Islet precursor cell (in vitro differentiated cells): ENCODE results near the gene CARMIL1.

Source experiments
- DNase-seq: peaks from one replicate; pipeline ENCODE4 v3.0.0-alpha.2; 2018

The CARMIL1 gene

DNA sequence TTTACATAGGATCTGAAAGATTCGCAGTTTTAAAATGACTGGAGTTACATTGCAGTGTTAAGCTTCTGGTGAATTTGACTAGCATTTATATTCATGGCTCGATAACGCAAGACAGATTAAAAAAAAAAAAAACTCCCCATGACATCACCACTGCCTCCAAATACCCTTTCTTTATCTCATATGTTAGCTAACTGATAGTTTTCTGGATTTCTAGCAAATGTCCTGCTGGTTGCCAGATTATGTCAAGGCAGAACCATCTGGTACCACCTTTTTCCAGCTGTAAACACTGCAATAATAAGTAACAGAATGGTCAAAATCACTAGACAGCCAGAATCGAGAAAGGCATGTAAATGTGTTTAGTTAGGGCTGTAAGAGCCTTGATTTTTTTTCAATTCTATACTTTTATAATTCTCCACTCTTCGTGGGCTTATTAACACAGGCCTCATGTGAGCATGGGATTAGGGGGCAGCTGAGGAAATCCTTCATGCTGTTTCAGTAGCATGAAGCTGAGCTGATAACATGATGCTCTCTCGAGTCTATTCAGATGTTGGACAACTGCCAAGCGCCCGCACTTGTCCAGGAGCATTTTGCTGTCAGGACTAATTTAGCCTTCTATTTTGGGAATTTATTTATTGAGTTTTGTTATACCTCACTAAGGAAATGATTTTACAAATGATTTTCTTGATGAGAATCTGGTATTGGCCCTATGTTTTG, 206.8 kb downstream of the CARMIL1 start:
- DNase-seq: no peak

DNA sequence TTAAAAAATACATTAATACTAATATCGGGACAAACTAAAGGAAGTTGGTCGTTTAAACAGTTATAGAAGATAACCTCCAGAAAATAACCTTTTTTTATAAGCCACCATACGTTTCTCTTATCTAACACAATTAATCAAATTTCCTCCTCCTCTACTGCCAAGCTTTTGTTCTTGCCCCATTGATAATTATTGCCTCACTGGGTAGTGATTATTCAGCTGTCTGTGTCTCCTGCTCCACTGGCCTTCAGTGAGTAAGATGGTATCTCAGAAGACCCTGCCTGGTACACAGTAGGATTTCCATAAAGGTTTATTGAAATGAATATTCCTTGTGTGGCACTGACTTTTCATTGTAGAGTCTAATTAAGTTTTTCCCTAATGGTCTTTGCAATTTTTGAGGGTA, 207.4 kb downstream of the CARMIL1 start:
- no peak for DNase-seq

DNA sequence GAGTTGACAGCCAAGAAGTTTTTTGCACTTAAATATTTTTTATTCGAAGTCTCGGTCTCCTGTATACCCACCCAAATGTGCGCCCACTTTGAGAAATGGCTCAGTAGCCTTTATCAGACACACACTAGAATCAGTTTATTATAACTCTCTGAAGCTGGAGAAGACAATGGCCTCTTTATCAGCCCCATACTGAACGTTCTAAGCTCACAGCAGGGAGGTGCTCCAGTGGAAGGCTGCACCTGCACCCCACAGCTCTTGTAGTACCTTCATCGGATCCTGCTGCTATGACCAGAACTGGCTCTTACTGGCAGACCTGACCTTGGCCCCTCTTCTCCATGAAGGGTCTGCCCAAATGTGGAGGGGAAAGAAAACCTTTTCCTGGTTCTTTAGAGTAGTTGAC, 207.8 kb downstream of the CARMIL1 start:
- no peak for DNase-seq

DNA sequence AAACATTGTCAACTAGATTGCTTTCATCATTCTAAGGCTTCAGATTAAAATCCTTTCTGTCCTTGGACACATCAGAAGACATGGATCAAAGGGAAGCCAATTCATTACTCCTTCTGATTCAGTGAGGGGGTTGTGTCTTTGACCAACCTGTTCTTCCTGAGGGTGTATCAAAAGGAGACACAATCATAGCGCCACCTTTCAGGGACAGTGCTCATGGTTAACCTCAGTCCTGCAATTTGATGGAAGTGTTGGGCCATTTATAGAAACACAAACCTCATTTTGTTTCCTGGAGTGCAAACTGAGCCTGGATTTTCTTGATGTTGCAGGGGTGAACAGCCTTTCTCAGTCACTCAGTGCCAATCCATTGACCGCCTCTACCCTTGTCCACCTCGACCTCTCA, 209.0 kb downstream of the CARMIL1 start:
- no peak for DNase-seq

- no peak for DNase-seq
Observed at GRCh38 chr6:25489399-25489798, 210.2 kb downstream of the CARMIL1 start.

DNA sequence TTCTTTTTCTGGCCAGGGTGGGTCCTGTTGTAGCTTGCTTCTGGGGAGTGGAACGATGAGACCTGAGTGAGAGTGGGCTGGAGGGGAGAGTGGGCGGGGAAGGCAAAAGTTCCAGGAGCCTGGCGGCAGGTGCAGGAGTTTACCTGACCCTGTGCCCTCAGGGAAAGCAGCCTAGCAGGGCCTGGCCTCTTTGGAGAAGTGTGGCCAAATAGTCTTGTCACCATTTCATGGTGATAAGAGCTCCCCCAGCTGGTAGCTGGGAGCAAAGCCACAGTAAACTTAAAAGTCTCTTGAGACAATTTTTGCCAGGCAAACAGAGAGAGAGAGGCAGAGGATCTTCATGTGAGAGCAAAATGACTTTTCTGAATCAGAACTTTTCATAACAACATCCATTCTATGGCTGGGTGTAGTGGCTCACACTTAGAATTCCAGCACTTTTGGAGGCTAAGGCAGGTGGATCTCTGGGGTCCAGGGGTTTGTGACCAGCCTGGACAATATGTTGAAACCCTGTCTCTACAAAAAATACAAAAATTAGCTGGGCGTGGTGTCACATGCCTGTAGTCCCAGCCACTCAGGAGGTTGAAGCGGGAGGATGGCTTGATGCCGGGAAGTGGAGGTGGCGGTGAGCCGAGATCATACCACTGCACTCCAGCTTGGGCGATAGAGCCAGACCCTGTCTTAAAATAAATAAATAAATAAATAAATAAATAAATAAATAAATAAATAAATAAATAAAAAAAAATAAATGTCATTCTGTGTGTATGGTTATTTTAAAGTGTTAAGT, 211.0 kb downstream of the CARMIL1 start:
- peak; percentile 95 for DNase-seq

DNA sequence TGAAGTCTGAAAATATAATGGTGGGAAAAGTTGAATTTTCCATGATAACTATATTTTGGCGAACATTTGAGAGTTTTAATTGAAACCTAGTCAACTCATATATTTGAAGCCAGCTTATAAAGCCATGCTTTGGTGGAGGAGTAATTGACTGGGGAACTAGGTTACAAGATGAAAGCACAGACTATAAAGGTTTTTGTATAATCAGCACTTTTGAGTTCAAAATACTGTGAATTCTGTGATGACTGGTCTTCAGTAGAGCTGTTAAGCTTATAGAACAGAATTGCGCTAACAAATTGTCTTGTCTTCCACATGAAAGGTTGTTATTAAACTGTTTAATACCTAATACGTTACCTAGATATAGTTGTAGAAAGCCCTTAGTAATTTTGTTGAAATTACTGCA, 213.8 kb downstream of the CARMIL1 start:
- no peak for DNase-seq

DNA sequence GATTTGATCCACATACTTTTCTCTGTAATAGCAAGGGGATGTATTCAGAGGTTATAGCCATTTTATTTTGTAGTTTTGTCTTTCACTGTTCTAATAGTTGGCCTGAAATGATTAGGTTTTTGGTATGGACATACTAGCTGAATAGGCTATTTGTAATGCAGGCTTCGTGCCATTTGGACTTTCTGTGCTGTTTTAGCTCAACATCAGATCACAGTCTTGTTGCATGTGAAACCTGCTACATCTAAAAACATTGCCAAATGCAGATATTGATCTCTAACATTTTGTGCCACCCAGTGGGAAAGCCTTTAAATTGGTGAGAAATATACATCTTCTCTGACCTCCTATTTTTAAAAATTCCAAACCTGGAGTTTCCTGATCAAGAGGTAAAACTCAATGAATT, 215.3 kb downstream of the CARMIL1 start:
- no peak for DNase-seq

GRCh38 chr6:25497383-25498040, 218.3 kb downstream of the CARMIL1 start:
- DNase-seq: no peak

GRCh38 chr6:25498505-25498904, 219.3 kb downstream of the CARMIL1 start:
- no peak for DNase-seq

- peak; percentile 72 for DNase-seq
Observed at GRCh38 chr6:25499615-25500235, 220.6 kb downstream of the CARMIL1 start.

GRCh38 chr6:25503686-25504085, 224.5 kb downstream of the CARMIL1 start:
- peak; percentile 77 for DNase-seq

- peak; percentile 83 for DNase-seq
Observed at GRCh38 chr6:25504661-25505060, 225.5 kb downstream of the CARMIL1 start.

DNA sequence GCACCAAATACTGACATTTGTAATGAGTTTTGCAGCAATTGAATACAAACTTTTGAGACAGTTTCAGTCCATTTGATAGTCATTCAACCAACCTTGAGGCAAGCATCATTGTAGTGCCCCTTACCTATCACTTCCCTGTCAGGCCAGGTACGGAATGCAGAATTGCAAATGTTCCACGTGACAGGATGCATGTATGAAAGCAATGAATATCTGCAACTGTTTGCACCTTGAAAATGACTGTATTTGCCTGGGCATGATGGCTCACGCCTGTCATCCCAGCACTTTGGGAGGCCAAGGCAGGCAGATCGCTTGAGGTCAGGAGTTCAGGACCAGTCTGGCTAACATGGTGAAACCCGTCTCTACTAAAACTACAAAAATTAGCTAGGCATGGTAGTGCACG, 226.8 kb downstream of the CARMIL1 start:
- no peak for DNase-seq

DNA sequence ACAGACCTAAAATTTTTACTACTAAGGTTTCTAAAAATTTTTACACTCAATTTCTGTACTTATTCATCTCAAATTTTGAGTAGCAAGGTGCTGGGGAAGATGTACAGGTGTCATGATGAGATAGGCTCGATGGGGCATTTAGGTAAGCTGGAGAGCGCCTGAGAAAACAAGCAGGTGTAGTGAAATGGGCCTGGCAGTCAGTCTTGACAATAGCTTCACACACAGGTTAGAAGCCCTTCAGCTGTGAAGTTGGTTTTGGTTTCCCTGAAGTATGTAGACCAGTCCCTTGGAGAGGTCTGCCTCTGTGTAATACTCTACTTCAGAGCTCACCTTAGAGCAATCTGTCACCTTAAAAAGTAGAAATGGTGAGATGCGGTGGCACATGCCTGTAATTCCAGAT, 228.9 kb downstream of the CARMIL1 start:
- no peak for DNase-seq

DNA sequence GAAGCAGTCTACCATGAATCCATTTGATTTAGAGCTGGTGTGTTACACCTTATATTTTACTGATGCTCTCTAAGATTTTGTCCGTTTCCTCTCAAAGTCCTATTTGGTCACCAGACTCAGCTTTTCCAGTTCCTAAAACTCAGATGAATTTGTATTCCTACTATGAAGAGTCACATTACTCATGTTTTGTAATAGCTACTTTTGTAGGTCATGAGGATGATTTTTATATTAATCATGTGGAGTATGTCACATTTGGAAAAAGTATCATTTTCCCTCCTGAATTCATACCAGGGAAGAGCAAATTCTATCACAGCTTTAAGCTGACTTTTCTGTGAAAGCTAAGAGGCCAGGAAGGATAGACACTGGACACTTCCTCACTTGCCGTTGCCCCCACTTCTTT, 232.2 kb downstream of the CARMIL1 start:
- DNase-seq: no peak

- no peak for DNase-seq
Observed at GRCh38 chr6:25512560-25512959, 233.4 kb downstream of the CARMIL1 start.

DNA sequence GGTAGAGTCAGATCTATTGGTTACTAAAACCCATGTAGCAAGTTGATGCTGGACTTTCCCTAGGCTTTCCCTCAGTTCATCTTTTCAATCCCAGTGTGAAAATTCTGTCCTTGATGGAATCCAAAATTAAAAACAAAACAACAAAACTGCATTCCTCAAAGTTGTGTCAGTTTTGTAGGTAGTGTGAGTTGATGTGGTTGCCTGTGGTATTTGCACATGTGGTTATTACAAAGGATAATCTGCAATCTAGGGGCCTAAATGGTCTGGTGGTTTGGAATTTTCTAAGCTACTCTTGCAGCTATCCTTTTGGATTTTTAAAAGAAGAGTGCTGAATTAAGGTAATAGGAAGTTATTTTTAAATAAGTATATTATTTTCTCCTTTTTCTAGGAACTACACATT, 240.7 kb downstream of the CARMIL1 start:
- DNase-seq: no peak

DNA sequence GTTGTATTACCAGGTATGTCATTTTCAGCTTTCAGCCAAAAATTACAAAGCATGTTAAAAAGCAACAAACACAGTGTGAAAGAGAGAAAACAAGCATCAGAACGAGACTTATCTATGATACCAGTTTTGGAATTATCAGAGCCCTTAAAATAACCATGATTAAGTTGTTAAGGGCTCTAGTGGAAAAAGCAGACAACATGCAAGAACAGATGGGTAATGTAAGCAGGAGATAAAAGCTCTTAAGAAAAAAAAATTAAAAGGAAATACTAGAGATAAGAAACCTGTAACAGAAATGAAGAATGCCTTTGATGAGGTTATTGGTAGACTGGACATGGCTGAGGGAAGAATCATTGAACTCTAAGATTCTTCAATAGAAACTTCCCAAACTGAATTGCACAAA, 245.4 kb downstream of the CARMIL1 start:
- no peak for DNase-seq

GRCh38 chr6:25525078-25525477, 245.9 kb downstream of the CARMIL1 start:
- DNase-seq: no peak

GRCh38 chr6:25534942-25535631, 255.9 kb downstream of the CARMIL1 start:
- no peak for DNase-seq

- DNase-seq: no peak
Observed at GRCh38 chr6:25535632-25536225, 256.6 kb downstream of the CARMIL1 start.

- no peak for DNase-seq
Observed at GRCh38 chr6:25536781-25537180, 257.6 kb downstream of the CARMIL1 start.
